Right lobe of liver (tissue), 6 donors: ENCODE measurements around the gene SHROOM1. TPM values are rescaled to one million over a fixed set of nuclear protein-coding genes. Genes with fewer than 3 reads are reported as not detected.

Experiments
- ATAC-seq, 4 donors: fragments of 200-7000 bp; cut with Tn5 transposase; one replicate each; pipeline ENCODE4 v1.9.1; 2020; ENCODE audit warnings: mild to moderate bottlenecking in 4 of 4, moderate library complexity in 4 of 4
- DNase-seq, 3 donors: peaks; one replicate each; pipeline ENCODE4 v3.0.0-alpha.2; 2020
- H3K27ac ChIP-seq, 3 donors: fragments of 200-600 bp; one replicate each; pipeline ENCODE4 v1.8.0; 2022
- H3K27me3 ChIP-seq, 2 donors: fragments of 200-600 bp; one replicate each; pipeline ENCODE4 v1.8.0; 2022
- H3K36me3 ChIP-seq, 4 donors: fragments of 200-600 bp; sonication (generic) in 1 of 4; one replicate each; pipeline versions ENCODE4 v1.5.1 to v1.8.0; 2017 to 2022; ENCODE audit warnings: control low read depth in 1 of 4
- H3K4me1 ChIP-seq, 4 donors: fragments of 200-600 bp; sonication (generic) in 1 of 4; one replicate each; pipeline versions ENCODE4 v1.5.1 to v1.8.0; 2017 to 2022; ENCODE audit warnings: control low read depth in 1 of 4
- H3K4me3 ChIP-seq, 3 donors: fragments of 200-600 bp; one replicate each; pipeline ENCODE4 v1.8.0; 2022
- H3K9me3 ChIP-seq, 4 donors: fragments of 200-600 bp; sonication (generic) in 1 of 4; one replicate each; pipeline versions ENCODE4 v1.5.1 to v1.8.0; 2017 to 2022; ENCODE audit warnings: control low read depth in 1 of 4
- POLR2A ChIP-seq: fragments of 450-650 bp; IDR thresholded peaks from one replicate; pipeline ENCODE4 v1.6.1; 2017; ENCODE audit warnings: antibody characterized with exemption, mild to moderate bottlenecking
- WGBS: methylation state at CpG from one replicate; pipeline ENCODE4 v1.1.6; 2018; ENCODE audit warnings: low coverage, low lambda C conversion rate; ENCODE audit not compliant: insufficient coverage; ENCODE audit errors: missing lambda C conversion rate; 5-methylcytosine and 5-hydroxymethylcytosine counted together
- intact Hi-C, 2 donors: fragments of 100-400 bp; cut with DNase I; formaldehyde crosslinking; loops; one replicate each; pipeline versions ENCODE4 v1.11.2 to v1.14.1; 2022
- total RNA-seq, 6 experiments: library from RNA; depleted of rRNA in 2 of 6; stranded (reverse); fragments of >200 nt in 2 of 6; fragmentation: NEBNext Ultra II Directional in 3 of 6; extraction: Animal tissue kit (Norgen Biotek cat#: 25700) in 3 of 6; gene quantifications; one replicate each; pipeline versions ENCODE4 v1.1.0 to v1.2.4, GENCODE V29; 2016 to 2023
- TF ChIP-seq, protein P1 (sequence below), 4 donors: fragments of 200-600 bp in 3 of 4; fragments of 450-650 bp in 1 of 4; IDR thresholded peaks; one replicate each; pipeline versions ENCODE4 v1.5.1 to v1.8.0; 2016 to 2022; ENCODE audit warnings: antibody characterized with exemption in 4 of 4, mild to moderate bottlenecking in 2 of 4
- donor health status: DM: no; HTN: yes; CAD: no.
- donor health status: DM: no; HTN: no; CAD: no.
- donor health status: DM: no; HTN: no; CAD: no.
- donor health status: DM: no; HTN: yes; CAD: no.
- donor health status: DM: no; HTN: yes; CAD: no.

SHROOM1 gene
- total RNA-seq, 6 experiments from 2014 or later, result 29.5 to 96.1 (median 77.4) TPM

DNA sequence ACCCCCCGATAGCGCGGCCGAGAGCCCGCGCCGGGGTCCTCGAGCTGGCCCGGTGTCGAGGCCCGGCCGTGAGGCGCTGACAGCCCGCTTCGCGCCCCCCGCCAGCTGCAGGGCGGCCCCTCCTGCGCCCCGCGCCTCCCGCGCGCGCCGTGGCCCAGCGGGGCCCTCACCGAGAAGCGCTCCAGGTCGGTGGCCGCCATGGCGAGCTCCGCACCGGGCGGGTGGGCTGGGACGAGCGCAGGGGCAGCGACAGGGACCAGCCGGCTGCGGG lies 53.6 kb downstream of the SHROOM1 start:
- Histone ChIP-seq H3K4me1 (peaks cover 0 to 5% (median 0%) of the 10 kb centered on the region in 4 donors), H3K4me3 (peak overlapping the region; percentile 78 to 93 (median 78)), H3K27me3 (no peaks in the 10 kb centered on the region), H3K36me3 (no peaks in the 10 kb centered on the region), H3K27ac (peak overlapping the region; percentile 40 to 55 (median 51)), H3K9me3 (no peaks in the 10 kb centered on the region)
- TF ChIP-seq, protein P1, sequence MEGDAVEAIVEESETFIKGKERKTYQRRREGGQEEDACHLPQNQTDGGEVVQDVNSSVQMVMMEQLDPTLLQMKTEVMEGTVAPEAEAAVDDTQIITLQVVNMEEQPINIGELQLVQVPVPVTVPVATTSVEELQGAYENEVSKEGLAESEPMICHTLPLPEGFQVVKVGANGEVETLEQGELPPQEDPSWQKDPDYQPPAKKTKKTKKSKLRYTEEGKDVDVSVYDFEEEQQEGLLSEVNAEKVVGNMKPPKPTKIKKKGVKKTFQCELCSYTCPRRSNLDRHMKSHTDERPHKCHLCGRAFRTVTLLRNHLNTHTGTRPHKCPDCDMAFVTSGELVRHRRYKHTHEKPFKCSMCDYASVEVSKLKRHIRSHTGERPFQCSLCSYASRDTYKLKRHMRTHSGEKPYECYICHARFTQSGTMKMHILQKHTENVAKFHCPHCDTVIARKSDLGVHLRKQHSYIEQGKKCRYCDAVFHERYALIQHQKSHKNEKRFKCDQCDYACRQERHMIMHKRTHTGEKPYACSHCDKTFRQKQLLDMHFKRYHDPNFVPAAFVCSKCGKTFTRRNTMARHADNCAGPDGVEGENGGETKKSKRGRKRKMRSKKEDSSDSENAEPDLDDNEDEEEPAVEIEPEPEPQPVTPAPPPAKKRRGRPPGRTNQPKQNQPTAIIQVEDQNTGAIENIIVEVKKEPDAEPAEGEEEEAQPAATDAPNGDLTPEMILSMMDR (IDR thresholded peaks at IDR 0.05), result no peak
- TF ChIP-seq POLR2A, result no peak
- ATAC-seq (no peak), DNase-seq (no peak)
- intact Hi-C loops, result no loop called here
- no CpG with 5 or more reads among the region's 40 CpGs for WGBS

DNA sequence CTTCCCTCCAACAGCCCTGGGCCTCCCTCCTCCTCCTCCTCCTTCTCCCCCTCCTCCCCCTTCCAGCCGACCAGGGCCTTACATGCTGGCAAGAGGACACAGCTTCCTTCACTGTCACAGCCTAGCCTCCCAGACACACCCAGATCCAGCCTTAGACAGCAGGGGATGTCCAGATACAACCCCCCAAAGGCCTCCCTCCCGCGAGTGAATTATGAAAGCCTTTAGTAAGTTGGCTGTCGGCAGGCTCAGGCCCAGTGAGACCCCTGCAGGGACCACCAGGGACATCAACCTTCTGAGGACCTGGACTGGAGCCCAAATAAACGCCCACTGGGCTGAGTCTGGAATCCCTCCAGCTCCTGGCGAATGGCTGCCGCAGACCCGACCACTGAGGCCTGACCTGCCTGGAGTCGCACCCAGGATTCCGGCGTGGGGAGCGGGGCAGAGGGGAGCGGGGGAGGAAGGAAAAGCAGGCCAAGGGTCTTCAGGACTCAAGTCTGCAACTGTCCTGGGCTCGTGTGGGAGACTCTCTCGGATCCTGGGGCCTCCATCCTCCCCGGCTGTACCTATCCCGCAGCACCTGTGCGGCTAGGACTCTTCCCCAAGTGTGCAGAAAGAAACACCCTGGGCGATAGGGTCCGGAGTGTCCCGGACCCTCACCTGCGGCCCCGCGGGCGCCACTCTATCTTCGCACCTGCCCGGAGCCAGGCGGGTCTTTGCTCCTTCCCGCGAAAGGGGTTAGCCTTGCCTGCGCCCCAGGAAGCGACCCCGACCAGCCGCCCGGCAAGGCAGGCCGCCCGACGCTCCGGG lies 54.1 kb downstream of the SHROOM1 start:
- no peaks in the 10 kb centered on the region for H3K27me3 ChIP-seq
- DNase-seq (no peak), ATAC-seq (peak; percentile 6 to 34 (median 10))
- no peaks in the 10 kb centered on the region for H3K36me3 ChIP-seq
- TF ChIP-seq POLR2A, result no peak
- H3K9me3 ChIP-seq, result no peaks in the 10 kb centered on the region
- peak overlapping the region; percentile 78 to 93 (median 78) for H3K4me3 ChIP-seq
- H3K4me1 ChIP-seq, result peaks cover 0 to 5% (median 0%) of the 10 kb centered on the region in 4 donors
- 10% methylated on average over 2 of the region's 39 CpGs for WGBS
- peak overlapping the region; percentile 40 to 55 (median 51) for H3K27ac ChIP-seq
- intact Hi-C loops, result no loop called here

DNA sequence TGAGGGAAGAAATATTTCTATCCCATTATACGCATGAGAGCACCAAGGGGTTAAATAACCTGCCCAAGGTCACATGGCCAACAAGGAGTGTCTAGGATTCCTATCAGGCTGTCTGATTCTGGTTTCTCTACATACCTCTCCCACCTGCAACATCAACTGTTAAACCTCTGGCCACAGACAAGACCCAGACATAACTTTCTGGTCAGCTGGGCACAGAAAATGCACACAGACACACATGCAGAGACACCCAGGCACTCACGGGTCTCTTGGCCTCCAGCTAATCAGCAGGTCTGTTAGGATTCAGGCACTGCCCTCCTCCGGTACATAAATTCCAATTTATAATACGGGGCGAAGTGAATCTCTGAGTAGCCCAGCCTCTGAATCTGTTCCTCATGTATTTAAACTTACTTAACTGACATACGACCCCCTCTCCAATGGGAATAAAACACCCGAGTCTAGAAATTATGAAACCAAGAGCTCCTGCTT lies 54.9 kb downstream of the SHROOM1 start:
- DNase-seq, result no peak
- no peaks in the 10 kb centered on the region for H3K9me3 ChIP-seq
- no peaks in the 10 kb centered on the region for H3K27me3 ChIP-seq
- TF ChIP-seq, protein P1 (IDR thresholded peaks at IDR 0.05), result no peak
- TF ChIP-seq POLR2A, result no peak
- no peak overlapping the region for H3K4me3 ChIP-seq
- intact Hi-C loops, result no loop called here
- no peaks in the 10 kb centered on the region for H3K36me3 ChIP-seq
- peaks cover 0 to 5% (median 0%) of the 10 kb centered on the region in 4 donors for H3K4me1 ChIP-seq
- WGBS, result 53% methylated on average over 7 of the region's 7 CpGs
- H3K27ac ChIP-seq, result no peak overlapping the region
- no peak for ATAC-seq

DNA sequence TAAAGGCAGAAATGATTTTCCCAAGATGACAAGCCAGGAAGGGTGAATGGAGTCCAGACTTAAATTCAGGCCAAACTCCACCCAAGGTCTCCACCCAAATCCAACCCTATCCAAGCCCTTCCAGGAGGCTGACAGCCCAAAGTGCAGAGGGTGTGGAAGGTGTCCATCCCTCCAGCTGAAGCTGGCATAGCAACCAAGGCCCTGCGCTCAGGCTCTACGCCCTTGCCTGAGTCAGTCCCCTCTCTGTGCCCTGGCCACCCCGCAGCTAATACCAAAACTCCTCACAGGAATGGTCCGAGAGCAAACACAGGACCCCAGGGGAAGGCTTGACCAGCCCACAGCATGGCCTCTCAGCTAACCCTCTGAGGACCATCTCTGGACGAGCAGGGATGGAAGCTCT lies 55.6 kb downstream of the SHROOM1 start:
- Histone ChIP-seq H3K4me1 (peaks cover 0 to 5% (median 0%) of the 10 kb centered on the region in 4 donors), H3K36me3 (no peaks in the 10 kb centered on the region), H3K27ac (no peak overlapping the region), H3K27me3 (no peaks in the 10 kb centered on the region), H3K9me3 (no peaks in the 10 kb centered on the region), H3K4me3 (no peak overlapping the region)
- TF ChIP-seq POLR2A, result no peak
- TF ChIP-seq, protein P1 (IDR thresholded peaks at IDR 0.05), result no peak
- WGBS, result 100% methylated on average over 1 of the region's 5 CpGs
- DNase-seq, result no peak
- ATAC-seq, result no peak
- intact Hi-C loops, result no loop called here

DNA sequence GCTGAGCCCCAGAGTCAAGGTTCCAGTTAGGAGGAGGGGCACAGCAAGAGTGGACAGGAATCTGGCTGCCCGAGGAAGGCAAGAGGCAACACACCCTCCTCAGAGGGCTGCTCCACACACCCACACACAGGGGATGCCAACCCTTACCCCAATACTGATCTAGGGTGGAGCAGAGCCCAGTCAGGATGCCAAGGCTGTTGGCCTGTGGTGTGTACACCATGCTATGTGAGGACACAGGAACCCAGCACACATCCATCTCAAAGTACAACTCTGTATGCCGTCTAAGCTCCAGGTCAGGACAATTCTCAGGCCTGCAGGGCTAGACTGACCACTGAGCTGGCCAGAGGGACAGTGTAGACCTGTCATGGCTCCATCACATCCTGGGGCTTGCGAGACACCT lies 56.0 kb downstream of the SHROOM1 start:
- DNase-seq, result no peak
- H3K4me1 ChIP-seq, result peaks cover 0 to 5% (median 0%) of the 10 kb centered on the region in 4 donors

More for the DNA sequence above, 56.0 kb downstream of the SHROOM1 start:
- Histone ChIP-seq H3K4me3 (no peak overlapping the region), H3K36me3 (no peaks in the 10 kb centered on the region), H3K27me3 (no peaks in the 10 kb centered on the region), H3K9me3 (no peaks in the 10 kb centered on the region), H3K27ac (no peak overlapping the region)
- TF ChIP-seq, protein P1 (IDR thresholded peaks at IDR 0.05), result no peak
- TF ChIP-seq POLR2A, result no peak
- intact Hi-C loops, result no loop called here
- ATAC-seq, result no peak
- WGBS, result 100% methylated on average over 1 of the region's 3 CpGs
